HepG2 (cell line): ENCODE results near the gene SMIM14. TPM values are rescaled to one million over a fixed set of nuclear protein-coding genes. Genes with fewer than 3 reads are reported as not detected.

Experiments used
- GATAD2A ChIP-seq: IDR thresholded peaks from 2 replicates; pipeline ENCODE4 v1.6.1; 2016
- HNF4A ChIP-seq: sonication (generic); formaldehyde crosslinking; IDR thresholded peaks from 2 replicates; pipeline ENCODE4 v1.4.0; 2020; ENCODE audit warnings: missing genetic modification reagents
- KDM4B ChIP-seq: sonication (generic); formaldehyde crosslinking; IDR thresholded peaks from 2 replicates; pipeline ENCODE4 v1.4.0; 2020; ENCODE audit warnings: missing genetic modification reagents
- RXRB ChIP-seq: IDR thresholded peaks from 2 replicates; pipeline ENCODE4 v1.6.1; 2016; ENCODE audit warnings: borderline replicate concordance, missing genetic modification reagents, missing compliant biosample characterization
- ZNF180 ChIP-seq: sonication (generic); formaldehyde crosslinking; IDR thresholded peaks from 2 replicates; pipeline ENCODE4 v1.4.0; 2020; ENCODE audit warnings: low read depth, missing genetic modification reagents, borderline replicate concordance
- ZNF24 ChIP-seq: fragments of 450-650 bp; IDR thresholded peaks from 2 replicates; pipeline ENCODE4 v1.6.1; 2017; ENCODE audit warnings: antibody characterized with exemption, mild to moderate bottlenecking
- ZNF614 ChIP-seq: IDR thresholded peaks from 2 replicates; pipeline ENCODE4 v1.6.1; 2018; ENCODE audit warnings: missing biosample characterization, missing genetic modification reagents, inconsistent platforms, borderline replicate concordance
- ZNF709 ChIP-seq: sonication (generic); formaldehyde crosslinking; IDR thresholded peaks from 2 replicates; pipeline ENCODE4 v1.5.0; 2020; ENCODE audit warnings: mild to moderate bottlenecking, missing genetic modification reagents
- polyA plus RNA-seq, 8 experiments: library from polyadenylated mRNA; depleted of rRNA in 3 of 8; stranded (reverse) in 7 of 8; unstranded in 1 of 8; fragments of >200 nt; fragmentation: Illumina TruSeq in 4 of 8; extraction: Trizol in 4 of 8; gene quantifications; 2 replicates each; pipeline versions ENCODE4 v1.2.1 to v1.2.3, GENCODE V29; 2011 to 2016; ENCODE audit warnings: low read depth in 4 of 8, missing spikeins in 1 of 8, mixed read lengths in 1 of 8; ENCODE audit not compliant: insufficient read depth in 1 of 8
- total RNA-seq, 5 experiments: library from RNA; depleted of rRNA; stranded (reverse); fragments of >200 nt; fragmentation: Illumina TruSeq; extraction: Trizol; gene quantifications; 2 replicates each; pipeline ENCODE4 v1.2.3, GENCODE V29; 2016; ENCODE audit warnings: low read depth in 1 of 5
- TF ChIP-seq, protein P1 (sequence below): IDR thresholded peaks from 2 replicates; pipeline ENCODE4 v1.4.0; 2020; ENCODE audit warnings: mild to moderate bottlenecking, missing genetic modification reagents
- TF ChIP-seq, protein P2 (sequence below): sonication (generic); formaldehyde crosslinking; IDR thresholded peaks from 2 replicates; pipeline ENCODE4 v1.4.0; 2020; ENCODE audit warnings: missing genetic modification reagents
- TF ChIP-seq, protein P3 (sequence below): sonication (generic); formaldehyde crosslinking; IDR thresholded peaks from 2 replicates; pipeline ENCODE4 v1.9.0; 2021; ENCODE audit warnings: mild to moderate bottlenecking, missing genetic modification reagents
- TF ChIP-seq, protein P4 (sequence below): sonication (generic); formaldehyde crosslinking; IDR thresholded peaks from 2 replicates; pipeline ENCODE4 v1.4.0; 2020; ENCODE audit warnings: missing genetic modification reagents, borderline replicate concordance

The SMIM14 gene
- total and polyA plus RNA-seq, 2 of the 13 experiments (the other 11 are each of a cell fraction or from before 2014, with no cell fraction given) = 16.3 to 28.1 TPM

DNA sequence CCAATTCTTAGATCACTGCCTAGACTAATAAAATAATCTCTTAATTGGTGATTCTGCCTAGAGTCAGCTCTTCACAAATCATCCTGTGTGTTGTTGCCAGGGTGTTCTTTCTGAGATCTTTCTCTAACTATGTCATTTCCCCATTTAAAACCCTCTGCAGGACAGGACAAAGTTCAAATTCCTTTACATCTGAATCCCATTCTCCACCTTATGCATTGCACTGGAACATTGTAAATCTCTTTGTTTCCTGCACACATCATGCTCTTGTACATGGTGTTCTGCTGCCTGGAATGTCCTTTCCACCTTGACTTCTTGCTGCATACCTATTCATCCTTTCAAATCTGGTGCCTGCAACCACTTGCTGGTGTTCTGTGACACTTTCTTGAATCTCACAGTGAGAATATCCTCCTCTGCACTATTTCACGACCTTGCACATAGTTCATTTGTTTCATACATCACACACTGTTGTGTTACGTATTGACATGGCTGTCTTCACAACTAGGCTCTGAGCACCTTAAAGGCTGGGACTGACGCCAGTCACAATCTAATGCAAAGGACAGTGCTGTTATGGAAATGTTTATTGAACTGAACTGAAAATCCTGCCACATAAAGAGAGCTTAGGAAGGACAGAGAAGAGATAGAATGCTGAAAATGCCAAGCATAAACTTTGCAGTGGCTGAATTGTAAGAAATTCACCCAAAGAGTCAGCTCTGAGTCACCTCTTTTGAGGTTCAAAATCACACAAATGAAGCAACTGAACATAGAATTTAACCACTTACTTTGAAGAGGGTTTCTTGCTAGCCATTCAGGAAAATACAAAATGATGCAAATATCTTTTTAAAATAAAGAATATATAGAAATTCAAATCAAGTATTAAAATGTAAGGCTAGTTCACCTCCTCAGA is 26.4 kb upstream of the SMIM14 start (continued):
- TF ChIP-seq, protein P1, sequence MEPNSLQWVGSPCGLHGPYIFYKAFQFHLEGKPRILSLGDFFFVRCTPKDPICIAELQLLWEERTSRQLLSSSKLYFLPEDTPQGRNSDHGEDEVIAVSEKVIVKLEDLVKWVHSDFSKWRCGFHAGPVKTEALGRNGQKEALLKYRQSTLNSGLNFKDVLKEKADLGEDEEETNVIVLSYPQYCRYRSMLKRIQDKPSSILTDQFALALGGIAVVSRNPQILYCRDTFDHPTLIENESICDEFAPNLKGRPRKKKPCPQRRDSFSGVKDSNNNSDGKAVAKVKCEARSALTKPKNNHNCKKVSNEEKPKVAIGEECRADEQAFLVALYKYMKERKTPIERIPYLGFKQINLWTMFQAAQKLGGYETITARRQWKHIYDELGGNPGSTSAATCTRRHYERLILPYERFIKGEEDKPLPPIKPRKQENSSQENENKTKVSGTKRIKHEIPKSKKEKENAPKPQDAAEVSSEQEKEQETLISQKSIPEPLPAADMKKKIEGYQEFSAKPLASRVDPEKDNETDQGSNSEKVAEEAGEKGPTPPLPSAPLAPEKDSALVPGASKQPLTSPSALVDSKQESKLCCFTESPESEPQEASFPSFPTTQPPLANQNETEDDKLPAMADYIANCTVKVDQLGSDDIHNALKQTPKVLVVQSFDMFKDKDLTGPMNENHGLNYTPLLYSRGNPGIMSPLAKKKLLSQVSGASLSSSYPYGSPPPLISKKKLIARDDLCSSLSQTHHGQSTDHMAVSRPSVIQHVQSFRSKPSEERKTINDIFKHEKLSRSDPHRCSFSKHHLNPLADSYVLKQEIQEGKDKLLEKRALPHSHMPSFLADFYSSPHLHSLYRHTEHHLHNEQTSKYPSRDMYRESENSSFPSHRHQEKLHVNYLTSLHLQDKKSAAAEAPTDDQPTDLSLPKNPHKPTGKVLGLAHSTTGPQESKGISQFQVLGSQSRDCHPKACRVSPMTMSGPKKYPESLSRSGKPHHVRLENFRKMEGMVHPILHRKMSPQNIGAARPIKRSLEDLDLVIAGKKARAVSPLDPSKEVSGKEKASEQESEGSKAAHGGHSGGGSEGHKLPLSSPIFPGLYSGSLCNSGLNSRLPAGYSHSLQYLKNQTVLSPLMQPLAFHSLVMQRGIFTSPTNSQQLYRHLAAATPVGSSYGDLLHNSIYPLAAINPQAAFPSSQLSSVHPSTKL = peak; percentile 75
- TF ChIP-seq KDM4B (CRISPR knock-in tag) (no peak), RXRB (CRISPR knock-in tag) (0 out of 2 replicates have a peak, but pooled peaks have one; percentile 34), ZNF180 (CRISPR knock-in tag) (no peak), GATAD2A (CRISPR knock-in tag) (peak; percentile 44; the same call in 1 of the 2 replicates), ZNF709 (CRISPR knock-in tag) (no peak), HNF4A (peak; percentile 86), ZNF614 (CRISPR knock-in tag) (0 out of 2 replicates have a peak, but pooled peaks have one; percentile 35), ZNF24 (no peak)
- TF ChIP-seq, protein P2, sequence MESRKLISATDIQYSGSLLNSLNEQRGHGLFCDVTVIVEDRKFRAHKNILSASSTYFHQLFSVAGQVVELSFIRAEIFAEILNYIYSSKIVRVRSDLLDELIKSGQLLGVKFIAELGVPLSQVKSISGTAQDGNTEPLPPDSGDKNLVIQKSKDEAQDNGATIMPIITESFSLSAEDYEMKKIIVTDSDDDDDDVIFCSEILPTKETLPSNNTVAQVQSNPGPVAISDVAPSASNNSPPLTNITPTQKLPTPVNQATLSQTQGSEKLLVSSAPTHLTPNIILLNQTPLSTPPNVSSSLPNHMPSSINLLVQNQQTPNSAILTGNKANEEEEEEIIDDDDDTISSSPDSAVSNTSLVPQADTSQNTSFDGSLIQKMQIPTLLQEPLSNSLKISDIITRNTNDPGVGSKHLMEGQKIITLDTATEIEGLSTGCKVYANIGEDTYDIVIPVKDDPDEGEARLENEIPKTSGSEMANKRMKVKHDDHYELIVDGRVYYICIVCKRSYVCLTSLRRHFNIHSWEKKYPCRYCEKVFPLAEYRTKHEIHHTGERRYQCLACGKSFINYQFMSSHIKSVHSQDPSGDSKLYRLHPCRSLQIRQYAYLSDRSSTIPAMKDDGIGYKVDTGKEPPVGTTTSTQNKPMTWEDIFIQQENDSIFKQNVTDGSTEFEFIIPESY (CRISPR knock-in tag) = peak; percentile 28; the same call in 1 of the 2 replicates
- TF ChIP-seq, protein P3, sequence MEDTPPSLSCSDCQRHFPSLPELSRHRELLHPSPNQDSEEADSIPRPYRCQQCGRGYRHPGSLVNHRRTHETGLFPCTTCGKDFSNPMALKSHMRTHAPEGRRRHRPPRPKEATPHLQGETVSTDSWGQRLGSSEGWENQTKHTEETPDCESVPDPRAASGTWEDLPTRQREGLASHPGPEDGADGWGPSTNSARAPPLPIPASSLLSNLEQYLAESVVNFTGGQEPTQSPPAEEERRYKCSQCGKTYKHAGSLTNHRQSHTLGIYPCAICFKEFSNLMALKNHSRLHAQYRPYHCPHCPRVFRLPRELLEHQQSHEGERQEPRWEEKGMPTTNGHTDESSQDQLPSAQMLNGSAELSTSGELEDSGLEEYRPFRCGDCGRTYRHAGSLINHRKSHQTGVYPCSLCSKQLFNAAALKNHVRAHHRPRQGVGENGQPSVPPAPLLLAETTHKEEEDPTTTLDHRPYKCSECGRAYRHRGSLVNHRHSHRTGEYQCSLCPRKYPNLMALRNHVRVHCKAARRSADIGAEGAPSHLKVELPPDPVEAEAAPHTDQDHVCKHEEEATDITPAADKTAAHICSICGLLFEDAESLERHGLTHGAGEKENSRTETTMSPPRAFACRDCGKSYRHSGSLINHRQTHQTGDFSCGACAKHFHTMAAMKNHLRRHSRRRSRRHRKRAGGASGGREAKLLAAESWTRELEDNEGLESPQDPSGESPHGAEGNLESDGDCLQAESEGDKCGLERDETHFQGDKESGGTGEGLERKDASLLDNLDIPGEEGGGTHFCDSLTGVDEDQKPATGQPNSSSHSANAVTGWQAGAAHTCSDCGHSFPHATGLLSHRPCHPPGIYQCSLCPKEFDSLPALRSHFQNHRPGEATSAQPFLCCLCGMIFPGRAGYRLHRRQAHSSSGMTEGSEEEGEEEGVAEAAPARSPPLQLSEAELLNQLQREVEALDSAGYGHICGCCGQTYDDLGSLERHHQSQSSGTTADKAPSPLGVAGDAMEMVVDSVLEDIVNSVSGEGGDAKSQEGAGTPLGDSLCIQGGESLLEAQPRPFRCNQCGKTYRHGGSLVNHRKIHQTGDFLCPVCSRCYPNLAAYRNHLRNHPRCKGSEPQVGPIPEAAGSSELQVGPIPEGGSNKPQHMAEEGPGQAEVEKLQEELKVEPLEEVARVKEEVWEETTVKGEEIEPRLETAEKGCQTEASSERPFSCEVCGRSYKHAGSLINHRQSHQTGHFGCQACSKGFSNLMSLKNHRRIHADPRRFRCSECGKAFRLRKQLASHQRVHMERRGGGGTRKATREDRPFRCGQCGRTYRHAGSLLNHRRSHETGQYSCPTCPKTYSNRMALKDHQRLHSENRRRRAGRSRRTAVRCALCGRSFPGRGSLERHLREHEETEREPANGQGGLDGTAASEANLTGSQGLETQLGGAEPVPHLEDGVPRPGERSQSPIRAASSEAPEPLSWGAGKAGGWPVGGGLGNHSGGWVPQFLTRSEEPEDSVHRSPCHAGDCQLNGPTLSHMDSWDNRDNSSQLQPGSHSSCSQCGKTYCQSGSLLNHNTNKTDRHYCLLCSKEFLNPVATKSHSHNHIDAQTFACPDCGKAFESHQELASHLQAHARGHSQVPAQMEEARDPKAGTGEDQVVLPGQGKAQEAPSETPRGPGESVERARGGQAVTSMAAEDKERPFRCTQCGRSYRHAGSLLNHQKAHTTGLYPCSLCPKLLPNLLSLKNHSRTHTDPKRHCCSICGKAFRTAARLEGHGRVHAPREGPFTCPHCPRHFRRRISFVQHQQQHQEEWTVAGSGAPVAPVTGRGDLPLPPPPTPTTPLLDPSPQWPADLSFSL (CRISPR knock-in tag) = peak; percentile 62; the same call in 1 of the 2 replicates
- TF ChIP-seq, protein P4, sequence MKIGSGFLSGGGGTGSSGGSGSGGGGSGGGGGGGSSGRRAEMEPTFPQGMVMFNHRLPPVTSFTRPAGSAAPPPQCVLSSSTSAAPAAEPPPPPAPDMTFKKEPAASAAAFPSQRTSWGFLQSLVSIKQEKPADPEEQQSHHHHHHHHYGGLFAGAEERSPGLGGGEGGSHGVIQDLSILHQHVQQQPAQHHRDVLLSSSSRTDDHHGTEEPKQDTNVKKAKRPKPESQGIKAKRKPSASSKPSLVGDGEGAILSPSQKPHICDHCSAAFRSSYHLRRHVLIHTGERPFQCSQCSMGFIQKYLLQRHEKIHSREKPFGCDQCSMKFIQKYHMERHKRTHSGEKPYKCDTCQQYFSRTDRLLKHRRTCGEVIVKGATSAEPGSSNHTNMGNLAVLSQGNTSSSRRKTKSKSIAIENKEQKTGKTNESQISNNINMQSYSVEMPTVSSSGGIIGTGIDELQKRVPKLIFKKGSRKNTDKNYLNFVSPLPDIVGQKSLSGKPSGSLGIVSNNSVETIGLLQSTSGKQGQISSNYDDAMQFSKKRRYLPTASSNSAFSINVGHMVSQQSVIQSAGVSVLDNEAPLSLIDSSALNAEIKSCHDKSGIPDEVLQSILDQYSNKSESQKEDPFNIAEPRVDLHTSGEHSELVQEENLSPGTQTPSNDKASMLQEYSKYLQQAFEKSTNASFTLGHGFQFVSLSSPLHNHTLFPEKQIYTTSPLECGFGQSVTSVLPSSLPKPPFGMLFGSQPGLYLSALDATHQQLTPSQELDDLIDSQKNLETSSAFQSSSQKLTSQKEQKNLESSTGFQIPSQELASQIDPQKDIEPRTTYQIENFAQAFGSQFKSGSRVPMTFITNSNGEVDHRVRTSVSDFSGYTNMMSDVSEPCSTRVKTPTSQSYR (CRISPR knock-in tag) = no peak
